DND-41 (cell line): ENCODE results near the gene RAMP1.

Source experiments
- ATAC-seq: fragments of 200-7000 bp; cut with Tn5 transposase; 3 replicates; pipeline ENCODE4 v1.9.1; 2021; ENCODE audit warnings: low read depth; ENCODE audit not compliant: insufficient read depth
- DNase-seq: peaks from one replicate; pipeline ENCODE4 v3.0.0-alpha.2; 2020
- H2AFZ ChIP-seq: 2 replicates; pipeline ENCODE4 v1.6.0; 2012; ENCODE audit warnings: low read depth, low read length
- H3K27ac ChIP-seq: 2 replicates; pipeline ENCODE4 v1.5.1; 2012; ENCODE audit warnings: low read length, inconsistent platforms
- H3K27me3 ChIP-seq: fragments of 200-600 bp; sonication (generic); 2 replicates; pipeline ENCODE4 v1.6.0; 2012; ENCODE audit warnings: low read length, mild to moderate bottlenecking, inconsistent platforms; ENCODE audit not compliant: insufficient read depth, poor library complexity
- H3K36me3 ChIP-seq: 2 replicates; pipeline ENCODE4 v1.5.1; 2012; ENCODE audit warnings: low read length, inconsistent platforms; ENCODE audit not compliant: insufficient read depth
- H3K4me1 ChIP-seq: 2 replicates; pipeline ENCODE4 v1.5.1; 2012; ENCODE audit warnings: mild to moderate bottlenecking, low read length; ENCODE audit not compliant: insufficient read depth
- H3K4me2 ChIP-seq: 2 replicates; pipeline ENCODE4 v1.6.0; 2012; ENCODE audit warnings: mild to moderate bottlenecking, moderate library complexity, low read length, inconsistent platforms; ENCODE audit not compliant: insufficient read depth
- H3K4me3 ChIP-seq, 2 experiments: fragments of 200-600 bp in 1 of 2; shearing (Covaris generic) in 1 of 2; 2 replicates each; pipeline ENCODE4 v1.5.1; 2012 to 2016; ENCODE audit warnings: inconsistent platforms in 2 of 2, low read length in 2 of 2, mild to moderate bottlenecking in 2 of 2, low read depth in 1 of 2, moderate library complexity in 1 of 2
- H3K79me2 ChIP-seq: 2 replicates; pipeline ENCODE4 v1.6.0; 2012; ENCODE audit warnings: low read length, inconsistent platforms; ENCODE audit not compliant: insufficient read depth
- H3K9ac ChIP-seq: 2 replicates; pipeline ENCODE4 v1.6.0; 2012; ENCODE audit warnings: low read depth, mild to moderate bottlenecking, inconsistent platforms, low read length, moderate library complexity
- H3K9me3 ChIP-seq: 2 replicates; pipeline ENCODE4 v1.5.1; 2012; ENCODE audit warnings: low read length, moderate library complexity, mild to moderate bottlenecking, inconsistent platforms; ENCODE audit not compliant: insufficient read depth, severe bottlenecking
- H4K20me1 ChIP-seq: 2 replicates; pipeline ENCODE4 v1.6.0; 2012; ENCODE audit warnings: low read length; ENCODE audit not compliant: insufficient read depth
- EZH2 ChIP-seq: IDR thresholded peaks from 3 replicates; pipeline ENCODE4 v1.6.1; 2012; ENCODE audit warnings: borderline replicate concordance, low read depth, mild to moderate bottlenecking, moderate library complexity, low read length, inconsistent platforms; ENCODE audit not compliant: severe bottlenecking
- TF ChIP-seq, protein P1 (sequence below): IDR thresholded peaks from 2 replicates; pipeline ENCODE4 v1.5.1; 2012; ENCODE audit warnings: borderline replicate concordance, low read length, moderate library complexity, mild to moderate bottlenecking; ENCODE audit not compliant: poor library complexity, severe bottlenecking; ENCODE audit errors: extremely low read depth

Gene RAMP1

DNA sequence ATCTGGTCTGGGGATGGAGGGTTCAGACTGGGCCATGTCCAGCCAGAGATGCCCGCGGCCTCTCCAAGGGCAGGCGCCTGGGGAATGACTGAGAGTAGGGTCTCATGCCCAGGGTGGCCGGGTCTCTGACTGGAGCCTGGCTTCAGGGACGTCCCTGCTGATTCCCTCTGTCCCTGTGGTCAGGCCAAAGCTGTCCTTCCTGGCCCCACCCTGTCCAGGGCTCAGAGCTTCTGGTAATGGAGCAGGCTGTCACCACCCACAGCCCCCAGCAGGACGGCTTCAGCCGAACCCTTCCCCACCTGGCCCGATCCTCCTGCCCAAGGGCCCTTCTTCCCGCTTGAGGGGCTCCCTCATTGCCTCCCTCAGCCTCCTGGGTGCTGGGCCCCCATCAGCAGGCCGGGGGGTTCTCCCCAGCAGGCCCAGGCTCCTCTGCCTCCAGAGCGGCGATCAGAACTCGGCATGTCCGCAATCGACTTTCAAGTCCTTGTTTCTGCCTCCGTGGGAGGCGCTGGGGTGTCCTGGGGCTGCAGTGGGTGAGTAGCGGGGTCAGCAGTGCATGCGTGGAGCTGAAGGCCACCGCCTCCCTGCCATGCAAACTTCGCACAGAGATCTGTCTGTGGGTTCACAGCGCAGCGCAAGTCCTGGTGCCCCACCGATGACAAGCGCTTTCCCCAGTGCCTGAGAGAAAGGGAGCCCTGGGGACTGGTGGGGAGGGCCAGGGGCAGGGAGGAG, 18.3 kb downstream of the RAMP1 start:
- Histone ChIP-seq H3K4me2 (no peak overlapping the region), H2AFZ (no peak overlapping the region), H3K4me1 (peaks cover 5% of the 10 kb centered on the region), H3K9ac (no peak overlapping the region), H3K27me3 (no peaks in the 10 kb centered on the region), H3K36me3 (no peaks in the 10 kb centered on the region), H3K4me3 (no peak overlapping the region), H4K20me1 (no peaks in the 10 kb centered on the region), H3K27ac (no peak overlapping the region), H3K79me2 (no peaks in the 10 kb centered on the region), H3K9me3 (no peaks in the 10 kb centered on the region)
- TF ChIP-seq, protein P1, sequence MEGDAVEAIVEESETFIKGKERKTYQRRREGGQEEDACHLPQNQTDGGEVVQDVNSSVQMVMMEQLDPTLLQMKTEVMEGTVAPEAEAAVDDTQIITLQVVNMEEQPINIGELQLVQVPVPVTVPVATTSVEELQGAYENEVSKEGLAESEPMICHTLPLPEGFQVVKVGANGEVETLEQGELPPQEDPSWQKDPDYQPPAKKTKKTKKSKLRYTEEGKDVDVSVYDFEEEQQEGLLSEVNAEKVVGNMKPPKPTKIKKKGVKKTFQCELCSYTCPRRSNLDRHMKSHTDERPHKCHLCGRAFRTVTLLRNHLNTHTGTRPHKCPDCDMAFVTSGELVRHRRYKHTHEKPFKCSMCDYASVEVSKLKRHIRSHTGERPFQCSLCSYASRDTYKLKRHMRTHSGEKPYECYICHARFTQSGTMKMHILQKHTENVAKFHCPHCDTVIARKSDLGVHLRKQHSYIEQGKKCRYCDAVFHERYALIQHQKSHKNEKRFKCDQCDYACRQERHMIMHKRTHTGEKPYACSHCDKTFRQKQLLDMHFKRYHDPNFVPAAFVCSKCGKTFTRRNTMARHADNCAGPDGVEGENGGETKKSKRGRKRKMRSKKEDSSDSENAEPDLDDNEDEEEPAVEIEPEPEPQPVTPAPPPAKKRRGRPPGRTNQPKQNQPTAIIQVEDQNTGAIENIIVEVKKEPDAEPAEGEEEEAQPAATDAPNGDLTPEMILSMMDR = no peak
- TF ChIP-seq EZH2 = no peak
- DNase-seq (no peak), ATAC-seq (no peak)

DNA sequence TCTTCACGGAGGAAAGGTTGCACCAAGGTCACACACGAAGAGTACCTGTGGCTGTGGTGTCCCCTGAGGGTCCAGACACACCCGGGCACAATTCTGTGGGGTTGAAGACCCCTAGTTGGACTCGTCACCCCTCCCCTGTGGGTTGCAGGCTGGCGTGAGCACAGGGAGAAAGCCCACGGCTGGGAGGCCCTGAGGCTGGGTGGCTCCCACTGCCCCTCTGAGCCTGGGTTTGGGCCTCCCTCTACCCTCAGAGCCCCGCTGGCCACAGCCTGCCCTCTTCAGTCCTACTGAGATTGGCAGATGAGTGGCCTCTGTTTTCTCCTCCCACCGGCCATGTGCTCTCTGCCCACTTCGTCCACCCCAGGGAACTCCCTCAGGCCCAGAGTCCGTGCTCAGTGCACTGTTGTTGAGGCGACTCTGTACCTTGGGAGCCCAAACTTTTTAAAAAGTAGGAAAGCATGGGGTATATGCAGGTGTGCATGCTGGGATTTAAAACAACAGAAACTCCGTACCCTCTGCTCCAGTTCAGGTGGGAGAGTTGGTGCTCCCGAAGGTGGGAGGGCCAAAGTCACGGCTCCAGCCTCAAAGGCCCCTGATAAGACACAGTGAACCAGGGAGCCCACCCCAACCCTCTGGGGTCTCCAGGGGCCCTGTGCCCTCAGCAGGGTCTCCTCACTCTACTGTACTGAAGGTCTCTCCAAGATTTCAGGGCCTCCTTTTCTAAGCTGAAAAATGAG, 19.1 kb downstream of the RAMP1 start:
- Histone ChIP-seq H2AFZ (no peak overlapping the region), H3K27me3 (no peaks in the 10 kb centered on the region), H3K4me1 (no peaks in the 10 kb centered on the region; the same call in 1 of the 2 replicates), H4K20me1 (no peaks in the 10 kb centered on the region), H3K9ac (no peak overlapping the region), H3K4me2 (no peak overlapping the region), H3K79me2 (no peaks in the 10 kb centered on the region), H3K9me3 (no peaks in the 10 kb centered on the region), H3K27ac (no peak overlapping the region), H3K36me3 (no peaks in the 10 kb centered on the region), H3K4me3 (no peak overlapping the region)
- ATAC-seq (no peak), DNase-seq (no peak)
- TF ChIP-seq, protein P1 = no peak
- TF ChIP-seq EZH2 = no peak

DNA sequence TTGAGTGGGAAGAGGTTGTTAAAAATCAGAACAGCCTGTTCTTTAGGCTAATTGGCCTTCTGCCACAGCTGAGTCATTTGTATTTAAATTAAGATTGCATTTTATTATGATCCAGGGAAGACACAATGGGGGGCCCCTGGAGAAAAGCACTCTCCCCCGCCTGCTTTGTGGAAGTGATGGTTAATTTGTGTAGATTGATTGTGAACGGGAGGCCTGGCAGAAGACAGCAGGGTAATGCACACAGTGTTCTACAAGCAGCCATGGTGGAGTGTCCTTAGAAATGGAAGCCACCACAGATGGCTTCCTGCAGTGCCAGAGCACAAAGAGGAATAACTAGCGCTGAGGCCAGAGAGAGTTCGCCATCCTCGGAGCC, 19.6 kb downstream of the RAMP1 start:
- DNase-seq (no peak), ATAC-seq (no peak)
- no peak for TF ChIP-seq EZH2
- TF ChIP-seq, protein P1 = no peak
- no peak overlapping the region for H3K9ac ChIP-seq
- no peaks in the 10 kb centered on the region for H3K79me2 ChIP-seq
- H3K36me3 ChIP-seq = no peaks in the 10 kb centered on the region
- no peaks in the 10 kb centered on the region for H4K20me1 ChIP-seq
- H3K9me3 ChIP-seq = no peaks in the 10 kb centered on the region
- no peaks in the 10 kb centered on the region for H3K4me1 ChIP-seq
- no peaks in the 10 kb centered on the region for H3K27me3 ChIP-seq
- no peak overlapping the region for H3K4me3 ChIP-seq
- no peak overlapping the region for H2AFZ ChIP-seq
- H3K4me2 ChIP-seq = no peak overlapping the region
- no peak overlapping the region for H3K27ac ChIP-seq
